Right lobe of liver (tissue), 6 donors: Measurements from ENCODE around the gene SAMD9L. TPM values are rescaled to one million over a fixed set of nuclear protein-coding genes. Genes with fewer than 3 reads are reported as not detected.

Experiments used
- ATAC-seq, 4 donors: fragments of 200-7000 bp; cut with Tn5 transposase; one replicate each; pipeline ENCODE4 v1.9.1; 2020; ENCODE audit warnings: mild to moderate bottlenecking in 4 of 4, moderate library complexity in 4 of 4
- DNase-seq, 3 donors: peaks; one replicate each; pipeline ENCODE4 v3.0.0-alpha.2; 2020
- H3K27ac ChIP-seq, 3 donors: fragments of 200-600 bp; one replicate each; pipeline ENCODE4 v1.8.0; 2022
- H3K27me3 ChIP-seq, 2 donors: fragments of 200-600 bp; one replicate each; pipeline ENCODE4 v1.8.0; 2022
- H3K36me3 ChIP-seq, 4 donors: fragments of 200-600 bp; sonication (generic) in 1 of 4; one replicate each; pipeline versions ENCODE4 v1.5.1 to v1.8.0; 2017 to 2022; ENCODE audit warnings: control low read depth in 1 of 4
- H3K4me1 ChIP-seq, 4 donors: fragments of 200-600 bp; sonication (generic) in 1 of 4; one replicate each; pipeline versions ENCODE4 v1.5.1 to v1.8.0; 2017 to 2022; ENCODE audit warnings: control low read depth in 1 of 4
- H3K4me3 ChIP-seq, 3 donors: fragments of 200-600 bp; one replicate each; pipeline ENCODE4 v1.8.0; 2022
- H3K9me3 ChIP-seq, 4 donors: fragments of 200-600 bp; sonication (generic) in 1 of 4; one replicate each; pipeline versions ENCODE4 v1.5.1 to v1.8.0; 2017 to 2022; ENCODE audit warnings: control low read depth in 1 of 4
- POLR2A ChIP-seq: fragments of 450-650 bp; IDR thresholded peaks from one replicate; pipeline ENCODE4 v1.6.1; 2017; ENCODE audit warnings: antibody characterized with exemption, mild to moderate bottlenecking
- WGBS: methylation state at CpG from one replicate; pipeline ENCODE4 v1.1.6; 2018; ENCODE audit warnings: low coverage, low lambda C conversion rate; ENCODE audit not compliant: insufficient coverage; ENCODE audit errors: missing lambda C conversion rate; 5-methylcytosine and 5-hydroxymethylcytosine counted together
- intact Hi-C, 2 donors: fragments of 100-400 bp; cut with DNase I; formaldehyde crosslinking; loops; one replicate each; pipeline versions ENCODE4 v1.11.2 to v1.14.1; 2022
- total RNA-seq, 6 experiments: library from RNA; depleted of rRNA in 2 of 6; stranded (reverse); fragments of >200 nt in 2 of 6; fragmentation: NEBNext Ultra II Directional in 3 of 6; extraction: Animal tissue kit (Norgen Biotek cat#: 25700) in 3 of 6; gene quantifications; one replicate each; pipeline versions ENCODE4 v1.1.0 to v1.2.4, GENCODE V29; 2016 to 2023
- TF ChIP-seq, protein P1 (sequence below), 4 donors: fragments of 200-600 bp in 3 of 4; fragments of 450-650 bp in 1 of 4; IDR thresholded peaks; one replicate each; pipeline versions ENCODE4 v1.5.1 to v1.8.0; 2016 to 2022; ENCODE audit warnings: antibody characterized with exemption in 4 of 4, mild to moderate bottlenecking in 2 of 4
- donor health status: DM: no; HTN: yes; CAD: no.
- donor health status: DM: no; HTN: no; CAD: no.
- donor health status: DM: no; HTN: no; CAD: no.
- donor health status: DM: no; HTN: yes; CAD: no.
- donor health status: DM: no; HTN: yes; CAD: no.

SAMD9L gene
- total RNA-seq, 6 experiments from 2014 or later: 0.64 to 5.1 (median 3.1) TPM

DNA sequence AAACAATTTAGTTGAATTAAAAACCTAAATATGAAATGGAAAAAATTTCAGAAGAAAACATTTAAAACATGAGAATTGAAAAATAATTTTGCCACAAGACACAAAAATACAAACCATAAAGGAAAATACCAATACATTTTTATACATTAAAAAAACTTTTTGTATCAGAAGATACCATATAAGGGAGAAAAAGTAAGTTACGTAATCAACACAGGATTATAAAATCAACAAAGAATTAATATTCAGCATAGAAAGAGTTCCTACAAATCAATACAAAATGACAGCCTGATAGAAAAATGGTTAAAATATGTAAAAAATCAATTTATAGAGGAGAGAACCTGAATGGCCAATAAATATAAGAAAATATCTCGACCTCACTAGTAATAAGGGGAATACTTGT is 16.6 kb upstream of the SAMD9L start:
- no peak for ATAC-seq
- DNase-seq: no peak
- TF ChIP-seq, protein P1, sequence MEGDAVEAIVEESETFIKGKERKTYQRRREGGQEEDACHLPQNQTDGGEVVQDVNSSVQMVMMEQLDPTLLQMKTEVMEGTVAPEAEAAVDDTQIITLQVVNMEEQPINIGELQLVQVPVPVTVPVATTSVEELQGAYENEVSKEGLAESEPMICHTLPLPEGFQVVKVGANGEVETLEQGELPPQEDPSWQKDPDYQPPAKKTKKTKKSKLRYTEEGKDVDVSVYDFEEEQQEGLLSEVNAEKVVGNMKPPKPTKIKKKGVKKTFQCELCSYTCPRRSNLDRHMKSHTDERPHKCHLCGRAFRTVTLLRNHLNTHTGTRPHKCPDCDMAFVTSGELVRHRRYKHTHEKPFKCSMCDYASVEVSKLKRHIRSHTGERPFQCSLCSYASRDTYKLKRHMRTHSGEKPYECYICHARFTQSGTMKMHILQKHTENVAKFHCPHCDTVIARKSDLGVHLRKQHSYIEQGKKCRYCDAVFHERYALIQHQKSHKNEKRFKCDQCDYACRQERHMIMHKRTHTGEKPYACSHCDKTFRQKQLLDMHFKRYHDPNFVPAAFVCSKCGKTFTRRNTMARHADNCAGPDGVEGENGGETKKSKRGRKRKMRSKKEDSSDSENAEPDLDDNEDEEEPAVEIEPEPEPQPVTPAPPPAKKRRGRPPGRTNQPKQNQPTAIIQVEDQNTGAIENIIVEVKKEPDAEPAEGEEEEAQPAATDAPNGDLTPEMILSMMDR (IDR thresholded peaks at IDR 0.05): no peak
- TF ChIP-seq POLR2A: no peak
- H3K36me3 ChIP-seq: no peaks in the 10 kb centered on the region
- no peak overlapping the region for H3K27ac ChIP-seq
- H3K4me3 ChIP-seq: no peak overlapping the region
- no peaks in the 10 kb centered on the region for H3K4me1 ChIP-seq
- intact Hi-C loops: no loop called here
- peaks cover 0 to 4% (median 0%) of the 10 kb centered on the region in 4 donors for H3K9me3 ChIP-seq
- H3K27me3 ChIP-seq: no peaks in the 10 kb centered on the region
- WGBS: 85% methylated on average over 2 of the region's 2 CpGs

DNA sequence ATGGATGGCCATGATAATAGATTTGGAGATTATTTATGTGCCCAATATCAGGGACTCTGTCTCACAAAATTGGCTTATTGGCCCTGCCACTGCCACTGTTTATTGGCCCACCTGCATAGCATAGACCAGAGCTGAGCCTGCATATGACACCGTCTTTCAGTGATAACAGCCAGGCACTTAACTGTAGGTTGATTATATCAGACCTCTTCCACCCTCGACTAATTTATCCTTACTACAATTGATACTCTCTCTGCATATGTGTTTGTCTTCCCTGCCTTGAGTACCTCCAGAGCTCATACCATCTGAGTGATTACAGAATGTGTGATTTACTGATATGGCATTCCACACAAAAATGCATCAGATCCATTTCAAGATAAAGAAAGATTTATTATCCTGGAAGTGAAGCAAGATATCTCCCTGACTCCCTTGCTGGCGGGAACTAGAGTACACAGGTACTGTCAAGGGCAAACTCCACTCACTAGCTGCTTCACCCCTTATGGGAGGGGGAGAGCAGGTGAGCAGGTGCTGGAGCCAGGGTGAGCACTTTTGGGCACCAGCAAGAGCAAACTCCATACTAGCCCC is 13.1 kb upstream of the SAMD9L start:
- Histone ChIP-seq H3K27me3 (no peaks in the 10 kb centered on the region), H3K36me3 (no peaks in the 10 kb centered on the region), H3K9me3 (peaks cover 0 to 4% (median 0%) of the 10 kb centered on the region in 4 donors), H3K4me3 (no peak overlapping the region), H3K4me1 (no peaks in the 10 kb centered on the region), H3K27ac (no peak overlapping the region)
- no peak for ATAC-seq
- TF ChIP-seq POLR2A: no peak
- TF ChIP-seq, protein P1 (IDR thresholded peaks at IDR 0.05): no peak
- DNase-seq: no peak
- intact Hi-C loops: no loop called here
- WGBS: 55% methylated on average over 3 of the region's 3 CpGs

DNA sequence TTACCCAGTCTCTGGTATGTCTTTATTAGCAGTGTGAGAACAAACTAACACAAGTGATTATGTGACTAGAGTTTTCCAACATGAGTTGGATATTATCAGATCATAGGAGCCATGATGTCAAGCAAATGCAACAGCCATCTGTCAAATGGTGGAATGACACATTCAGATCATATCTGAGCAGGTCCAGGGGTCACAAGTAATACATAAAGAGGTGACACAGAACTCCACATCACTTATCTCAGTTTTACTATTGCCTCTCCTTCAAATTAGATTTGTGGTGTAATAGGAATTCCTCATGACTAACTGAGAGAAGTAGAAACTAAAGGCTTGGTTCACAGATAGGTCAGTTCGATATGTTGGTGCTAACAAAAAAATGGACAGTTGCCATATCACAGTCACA is 12.2 kb upstream of the SAMD9L start:
- DNase-seq (no peak), ATAC-seq (no peak)
- 31% methylated on average over 1 of the region's 1 CpG for WGBS
- H3K9me3 ChIP-seq: peaks cover 0 to 4% (median 0%) of the 10 kb centered on the region in 4 donors
- H3K4me3 ChIP-seq: no peak overlapping the region
- H3K27me3 ChIP-seq: no peaks in the 10 kb centered on the region
- H3K4me1 ChIP-seq: no peaks in the 10 kb centered on the region
- intact Hi-C loops: no loop called here
- no peak for TF ChIP-seq POLR2A
- TF ChIP-seq, protein P1 (IDR thresholded peaks at IDR 0.05): no peak
- H3K36me3 ChIP-seq: no peaks in the 10 kb centered on the region
- no peak overlapping the region for H3K27ac ChIP-seq

DNA sequence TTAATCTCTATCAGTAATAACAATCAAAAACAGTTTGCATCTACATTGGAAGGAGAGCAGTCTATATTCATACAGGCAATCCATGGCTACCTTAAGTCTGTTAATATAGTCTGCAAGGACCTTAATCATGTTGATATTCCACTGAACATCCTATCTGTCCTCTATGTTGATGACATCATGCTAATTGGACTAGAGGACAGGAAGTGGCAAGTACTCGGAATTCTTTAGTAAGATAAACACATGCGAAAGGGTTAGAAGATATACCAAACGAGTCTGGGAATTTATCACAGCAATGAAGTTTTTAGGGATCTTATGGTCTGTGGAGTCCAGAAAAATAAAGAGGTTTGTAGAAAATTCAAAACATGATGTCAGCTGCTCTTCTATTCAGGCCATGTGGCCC is 11.3 kb upstream of the SAMD9L start:
- no peaks in the 10 kb centered on the region for H3K27me3 ChIP-seq
- H3K36me3 ChIP-seq: no peaks in the 10 kb centered on the region
- ATAC-seq (no peak), DNase-seq (no peak)
- WGBS: 44% methylated on average over 3 of the region's 3 CpGs
- H3K4me1 ChIP-seq: no peaks in the 10 kb centered on the region
- intact Hi-C loops: no loop called here
- no peaks in the 10 kb centered on the region for H3K9me3 ChIP-seq
- no peak overlapping the region for H3K4me3 ChIP-seq
- H3K27ac ChIP-seq: no peak overlapping the region
- TF ChIP-seq POLR2A: no peak
- TF ChIP-seq, protein P1 (IDR thresholded peaks at IDR 0.05): no peak

DNA sequence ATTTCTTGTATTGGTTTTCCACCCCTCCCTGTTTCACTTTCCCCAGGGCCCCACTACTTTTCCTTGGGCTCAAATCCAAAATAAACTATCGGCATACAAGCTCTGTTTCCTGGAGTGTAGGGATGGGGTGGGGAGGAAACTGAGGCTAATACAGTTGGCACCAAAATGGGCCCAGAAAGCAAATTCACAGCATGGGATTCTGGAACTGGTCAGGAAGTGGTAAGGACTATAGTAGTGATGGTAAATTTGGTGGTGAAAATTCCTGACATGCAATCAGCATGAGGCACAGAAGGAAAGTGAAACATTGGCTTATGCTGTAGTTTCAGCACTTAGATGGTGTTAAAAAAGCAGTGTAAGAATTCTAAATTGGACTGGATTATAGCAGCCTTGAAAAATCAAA is 8.7 kb upstream of the SAMD9L start:
- no peak overlapping the region for H3K27ac ChIP-seq
- no peaks in the 10 kb centered on the region for H3K36me3 ChIP-seq
- no peaks in the 10 kb centered on the region for H3K9me3 ChIP-seq
- ATAC-seq (no peak), DNase-seq (no peak)
- 25% methylated on average over 1 of the region's 1 CpG for WGBS
- no peak for TF ChIP-seq POLR2A
- TF ChIP-seq, protein P1 (IDR thresholded peaks at IDR 0.05): no peak
- no peak overlapping the region for H3K4me3 ChIP-seq
- intact Hi-C loops: no loop called here
- H3K4me1 ChIP-seq: no peaks in the 10 kb centered on the region
- no peaks in the 10 kb centered on the region for H3K27me3 ChIP-seq
